ENCODE data around the gene SORCS2. TPM values are rescaled to one million over a fixed set of nuclear protein-coding genes. Genes with fewer than 3 reads are reported as not detected.

Gene SORCS2
- total RNA-seq, 3 donors from 2014 or later, result 0.66 to 1.3 (median 0.80) TPM

DNA sequence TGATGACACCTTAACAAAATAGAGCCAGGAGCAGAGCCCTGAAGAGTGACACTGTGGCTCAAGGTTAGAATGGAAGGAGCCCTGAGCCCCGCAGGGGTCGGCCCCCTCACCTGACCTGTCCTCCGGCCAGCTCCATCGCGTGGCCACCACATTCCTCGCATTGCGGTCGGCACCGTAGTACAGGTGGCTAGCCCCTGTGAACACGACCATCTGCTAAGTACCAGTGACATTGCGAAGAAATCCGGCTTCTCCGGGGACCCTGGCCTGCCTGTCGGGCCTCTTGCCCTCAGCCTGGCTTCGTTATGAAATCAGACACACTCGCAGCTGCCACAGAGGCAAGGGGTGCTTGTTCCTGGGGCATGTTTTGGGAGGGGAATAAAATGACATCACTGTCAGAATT lies 568.4 kb downstream of the SORCS2 start:
- H3K4me1 ChIP-seq, result no peaks in the 10 kb centered on the region
- no peak for TF ChIP-seq POLR2A (IDR thresholded peaks at IDR 0.05)
- TF ChIP-seq POLR2AphosphoS5 (IDR thresholded peaks at IDR 0.05), result no peak
- TF ChIP-seq, protein P1, sequence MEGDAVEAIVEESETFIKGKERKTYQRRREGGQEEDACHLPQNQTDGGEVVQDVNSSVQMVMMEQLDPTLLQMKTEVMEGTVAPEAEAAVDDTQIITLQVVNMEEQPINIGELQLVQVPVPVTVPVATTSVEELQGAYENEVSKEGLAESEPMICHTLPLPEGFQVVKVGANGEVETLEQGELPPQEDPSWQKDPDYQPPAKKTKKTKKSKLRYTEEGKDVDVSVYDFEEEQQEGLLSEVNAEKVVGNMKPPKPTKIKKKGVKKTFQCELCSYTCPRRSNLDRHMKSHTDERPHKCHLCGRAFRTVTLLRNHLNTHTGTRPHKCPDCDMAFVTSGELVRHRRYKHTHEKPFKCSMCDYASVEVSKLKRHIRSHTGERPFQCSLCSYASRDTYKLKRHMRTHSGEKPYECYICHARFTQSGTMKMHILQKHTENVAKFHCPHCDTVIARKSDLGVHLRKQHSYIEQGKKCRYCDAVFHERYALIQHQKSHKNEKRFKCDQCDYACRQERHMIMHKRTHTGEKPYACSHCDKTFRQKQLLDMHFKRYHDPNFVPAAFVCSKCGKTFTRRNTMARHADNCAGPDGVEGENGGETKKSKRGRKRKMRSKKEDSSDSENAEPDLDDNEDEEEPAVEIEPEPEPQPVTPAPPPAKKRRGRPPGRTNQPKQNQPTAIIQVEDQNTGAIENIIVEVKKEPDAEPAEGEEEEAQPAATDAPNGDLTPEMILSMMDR (IDR thresholded peaks at IDR 0.05), result no peak
- H3K36me3 ChIP-seq, result no peaks in the 10 kb centered on the region
- intact Hi-C loops (cut with DNase I; ENCODE audit: low total_unique reads), result no loop called here
- no peak overlapping the region for H3K27ac ChIP-seq
- no peaks in the 10 kb centered on the region for H3K27me3 ChIP-seq
- DNase-seq (ENCODE audit: low spot score in 2 of 2), result no peak
- no peak overlapping the region for H3K4me3 ChIP-seq
- H3K9me3 ChIP-seq, result no peaks in the 10 kb centered on the region

DNA sequence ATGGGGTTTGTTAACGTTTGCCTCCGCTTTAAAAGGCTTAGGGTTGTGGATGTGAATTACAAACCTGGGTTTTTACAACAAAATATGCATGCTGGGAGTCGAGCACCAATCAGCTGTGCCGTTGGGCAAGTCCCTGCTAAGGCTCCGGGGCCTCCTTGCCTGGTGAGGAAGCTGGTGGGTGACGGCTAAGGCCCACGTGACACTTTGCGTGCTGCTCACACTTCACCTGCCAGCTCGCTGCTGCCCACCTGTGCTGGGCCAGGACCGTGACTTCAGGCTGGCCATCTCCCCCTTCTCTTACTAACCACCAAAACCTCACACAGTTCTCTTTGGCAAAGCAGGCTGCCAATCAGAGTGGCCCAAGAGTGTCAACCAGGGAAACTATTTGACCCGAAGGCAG lies 569.0 kb downstream of the SORCS2 start:
- no peak for TF ChIP-seq POLR2AphosphoS5 (IDR thresholded peaks at IDR 0.05)
- no peak for TF ChIP-seq POLR2A (IDR thresholded peaks at IDR 0.05)
- TF ChIP-seq, protein P1 (IDR thresholded peaks at IDR 0.05), result no peak
- intact Hi-C loops (cut with DNase I; ENCODE audit: low total_unique reads), result no loop called here
- H3K27ac ChIP-seq, result no peak overlapping the region
- H3K4me3 ChIP-seq, result no peak overlapping the region
- DNase-seq (ENCODE audit: low spot score in 2 of 2), result no peak
- no peaks in the 10 kb centered on the region for H3K4me1 ChIP-seq
- no peaks in the 10 kb centered on the region for H3K27me3 ChIP-seq
- no peaks in the 10 kb centered on the region for H3K36me3 ChIP-seq
- no peaks in the 10 kb centered on the region for H3K9me3 ChIP-seq

GRCh38 chr4:7761720-7762119 lies 569.4 kb downstream of the SORCS2 start:
- Histone ChIP-seq H3K36me3 (no peaks in the 10 kb centered on the region), H3K27me3 (no peaks in the 10 kb centered on the region), H3K27ac (peak overlapping the region in 1 of 2 donors; percentile 7), H3K9me3 (no peaks in the 10 kb centered on the region), H3K4me3 (no peak overlapping the region), H3K4me1 (no peaks in the 10 kb centered on the region)
- peak in 1 of 2 donors; percentile 49 for DNase-seq (ENCODE audit: low spot score in 2 of 2)
- intact Hi-C loops (cut with DNase I; ENCODE audit: low total_unique reads), result no loop called here
- TF ChIP-seq, protein P1 (IDR thresholded peaks at IDR 0.05), result peak; percentile 41 to 54 (median 46)
- TF ChIP-seq POLR2AphosphoS5 (IDR thresholded peaks at IDR 0.05), result no peak
- TF ChIP-seq POLR2A (IDR thresholded peaks at IDR 0.05), result no peak

DNA sequence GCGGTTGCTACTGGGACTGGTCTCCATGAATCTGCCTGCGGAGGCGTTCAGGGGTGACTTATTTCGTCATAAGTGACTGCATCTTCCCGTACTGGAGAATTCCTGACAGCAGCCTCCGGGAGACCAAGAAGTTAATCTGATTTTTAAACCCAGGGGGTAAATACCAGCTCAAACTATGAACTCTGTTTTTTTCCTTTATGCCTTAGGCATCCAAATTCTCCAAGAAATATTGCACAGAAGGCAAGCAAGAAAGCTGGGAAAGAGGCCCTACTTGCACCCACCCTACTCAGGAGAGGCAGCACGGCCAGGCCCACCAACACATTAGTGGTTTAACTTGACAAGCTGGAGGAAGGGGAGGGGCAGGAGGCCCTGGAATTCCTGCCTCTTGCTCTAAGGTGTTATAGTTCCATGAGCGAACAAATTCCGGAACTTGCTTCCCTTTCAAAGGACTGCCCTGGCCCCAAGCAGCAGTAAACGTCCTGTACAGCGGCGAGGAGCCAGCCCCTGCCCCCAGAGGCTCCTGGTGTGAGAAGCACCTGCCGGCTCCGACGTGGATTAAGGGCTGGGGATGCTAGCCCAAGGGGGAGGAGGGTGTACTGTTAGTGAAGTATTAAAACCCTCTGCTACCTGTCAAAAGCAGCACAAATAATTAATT lies 570.2 kb downstream of the SORCS2 start:
- H3K4me1 ChIP-seq, result no peaks in the 10 kb centered on the region
- peak overlapping the region in 1 of 2 donors; percentile 7 for H3K27ac ChIP-seq
- intact Hi-C loops (cut with DNase I; ENCODE audit: low total_unique reads), result no loop called here
- TF ChIP-seq, protein P1 (IDR thresholded peaks at IDR 0.05), result no peak
- TF ChIP-seq POLR2AphosphoS5 (IDR thresholded peaks at IDR 0.05) (no peak), POLR2A (IDR thresholded peaks at IDR 0.05) (no peak)
- no peak overlapping the region for H3K4me3 ChIP-seq
- H3K9me3 ChIP-seq, result no peaks in the 10 kb centered on the region
- H3K27me3 ChIP-seq, result no peaks in the 10 kb centered on the region
- DNase-seq (ENCODE audit: low spot score in 2 of 2), result no peak
- H3K36me3 ChIP-seq, result no peaks in the 10 kb centered on the region

DNA sequence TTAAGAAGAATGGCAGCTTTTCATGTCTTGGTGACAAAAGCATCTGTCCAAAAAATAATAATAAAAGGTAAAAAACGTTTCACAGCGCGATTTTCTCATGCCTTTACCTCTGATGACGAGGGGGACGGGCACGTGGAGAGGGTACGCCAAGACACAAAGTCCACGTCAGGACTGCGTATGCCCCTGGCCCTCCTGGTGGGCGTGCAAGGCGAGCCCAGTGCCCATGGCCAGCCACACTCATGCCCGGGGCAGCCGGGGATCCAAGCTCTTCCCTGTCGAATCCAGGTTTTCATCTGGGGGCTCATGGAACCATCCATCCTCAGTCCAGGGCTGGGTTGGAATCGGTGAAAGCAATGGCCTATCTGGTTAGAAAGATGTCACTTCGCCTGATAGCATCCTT lies 570.8 kb downstream of the SORCS2 start:
- Histone ChIP-seq H3K9me3 (no peaks in the 10 kb centered on the region), H3K27ac (no peak overlapping the region), H3K36me3 (no peaks in the 10 kb centered on the region), H3K27me3 (no peaks in the 10 kb centered on the region), H3K4me1 (no peaks in the 10 kb centered on the region), H3K4me3 (no peak overlapping the region)
- no peak for DNase-seq (ENCODE audit: low spot score in 2 of 2)
- TF ChIP-seq POLR2A (IDR thresholded peaks at IDR 0.05) (no peak), POLR2AphosphoS5 (IDR thresholded peaks at IDR 0.05) (no peak)
- TF ChIP-seq, protein P1 (IDR thresholded peaks at IDR 0.05), result no peak
- intact Hi-C loops (cut with DNase I; ENCODE audit: low total_unique reads), result no loop called here

Data from breast epithelium (tissue), 4 donors.